Embryonic facial prominence (tissue), 1 donor: ENCODE measurements around the gene ARFRP1.

ENCODE experiments used
- DNase-seq: peaks from one replicate; pipeline ENCODE4 v3.0.0-alpha.2; 2016; ENCODE audit errors: extremely low spot score

ARFRP1 gene

GRCh38 chr20:63691711-63692435, 15.9 kb downstream of the ARFRP1 start:
- DNase-seq: no peak

GRCh38 chr20:63690898-63691710, 16.7 kb downstream of the ARFRP1 start:
- no peak for DNase-seq

GRCh38 chr20:63690003-63690897, 17.5 kb downstream of the ARFRP1 start:
- DNase-seq: no peak

- DNase-seq: no peak
These were observed 18.5 kb downstream of the ARFRP1 start for GRCh38 chr20:63689046-63690002.

- DNase-seq: no peak
These were observed 19.3 kb downstream of the ARFRP1 start for GRCh38 chr20:63688228-63689045.

- no peak for DNase-seq
These were observed 20.2 kb downstream of the ARFRP1 start for GRCh38 chr20:63687419-63688178.

- DNase-seq: no peak
These were observed 21.1 kb downstream of the ARFRP1 start for GRCh38 chr20:63686492-63687321.

- no peak for DNase-seq
These were observed 21.7 kb downstream of the ARFRP1 start for GRCh38 chr20:63686094-63686491.

- DNase-seq: no peak
These were observed 22.3 kb downstream of the ARFRP1 start for GRCh38 chr20:63685269-63686026.

- no peak for DNase-seq
These were observed 25.2 kb downstream of the ARFRP1 start for GRCh38 chr20:63682384-63683139.

GRCh38 chr20:63681609-63682142, 26.1 kb downstream of the ARFRP1 start:
- DNase-seq: no peak

GRCh38 chr20:63680857-63681608, 26.7 kb downstream of the ARFRP1 start:
- no peak for DNase-seq

GRCh38 chr20:63680427-63680826, 27.3 kb downstream of the ARFRP1 start:
- DNase-seq: no peak

- DNase-seq: no peak
These were observed 27.9 kb downstream of the ARFRP1 start for GRCh38 chr20:63679799-63680305.

GRCh38 chr20:63678667-63679465, 28.9 kb downstream of the ARFRP1 start:
- DNase-seq: no peak
